IMR-90 (cell line): ENCODE measurements around the gene CHN1.

Source experiments
- BHLHE40 ChIP-seq: fragments of 150-350 bp; IDR thresholded peaks from 2 replicates; pipeline ENCODE4 v1.6.1; 2016; ENCODE audit warnings: mild to moderate bottlenecking, low read depth, low read length
- CEBPB ChIP-seq: IDR thresholded peaks from 2 replicates; pipeline ENCODE4 v1.6.1; 2012; ENCODE audit warnings: low read depth, low read length, improper control_type of control experiment
- CHD1 ChIP-seq: IDR thresholded peaks from 2 replicates; pipeline ENCODE4 v1.6.1; 2012; ENCODE audit warnings: low read depth, low read length, improper control_type of control experiment
- MAFK ChIP-seq: IDR thresholded peaks from 2 replicates; pipeline ENCODE4 v1.6.1; 2012; ENCODE audit warnings: low read depth, low read length, improper control_type of control experiment
- MXI1 ChIP-seq: IDR thresholded peaks from 2 replicates; pipeline ENCODE4 v1.6.1; 2012; ENCODE audit warnings: low read depth, mild to moderate bottlenecking, low read length, moderate library complexity, borderline replicate concordance
- NFE2L2 ChIP-seq: fragments of 150-350 bp; IDR thresholded peaks from 2 replicates; pipeline ENCODE4 v1.6.1; 2016; ENCODE audit warnings: low read depth, mild to moderate bottlenecking, low read length
- POLR2A ChIP-seq: IDR thresholded peaks from 2 replicates; pipeline ENCODE4 v1.6.1; 2012; ENCODE audit warnings: mild to moderate bottlenecking, low read depth, low read length
- RAD21 ChIP-seq: IDR thresholded peaks from 2 replicates; pipeline ENCODE4 v1.6.1; 2012; ENCODE audit warnings: low read length, improper control_type of control experiment
- RCOR1 ChIP-seq: IDR thresholded peaks from 2 replicates; pipeline ENCODE4 v1.6.1; 2012; ENCODE audit warnings: mild to moderate bottlenecking, low read length, improper control_type of control experiment; ENCODE audit not compliant: insufficient replicate concordance
- SMC3 ChIP-seq: fragments of 150-350 bp; IDR thresholded peaks from 2 replicates; pipeline ENCODE4 v1.6.1; 2016; ENCODE audit warnings: low read depth, mild to moderate bottlenecking, antibody characterized with exemption, low read length, moderate library complexity
- TF ChIP-seq, protein P1 (sequence below): conservative IDR thresholded peaks from 2 replicates; pipeline ENCODE4 v1.5.1; 2012; ENCODE audit warnings: mild to moderate bottlenecking, low read depth, low read length, improper control_type of control experiment
- TF ChIP-seq, protein P2 (sequence below): fragments of 150-350 bp; IDR thresholded peaks from 2 replicates; pipeline ENCODE4 v1.6.1; 2017; ENCODE audit warnings: mild to moderate bottlenecking, antibody characterized with exemption, low read length, low read depth

DNA sequence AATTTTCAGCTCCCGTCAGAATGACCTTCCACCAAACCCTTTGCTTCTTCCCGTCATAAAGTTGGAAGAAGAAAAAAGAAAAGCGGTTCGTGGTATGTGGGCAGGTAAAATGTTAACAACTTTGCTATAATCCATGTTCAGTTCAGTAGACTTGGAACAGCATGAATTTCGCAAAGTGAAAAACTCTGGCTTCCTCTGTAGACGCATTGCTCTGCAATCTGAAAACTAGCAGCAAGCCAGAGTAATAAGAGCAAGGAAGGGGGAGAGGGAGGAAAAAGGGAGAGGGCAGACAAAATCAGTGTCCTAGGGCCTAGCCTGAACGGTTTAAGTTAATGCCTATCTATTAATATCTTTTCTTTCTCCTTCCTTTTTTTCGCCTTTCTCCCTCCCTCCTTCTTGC is 214.2 kb downstream of the CHN1 start:
- TF ChIP-seq, protein P1, sequence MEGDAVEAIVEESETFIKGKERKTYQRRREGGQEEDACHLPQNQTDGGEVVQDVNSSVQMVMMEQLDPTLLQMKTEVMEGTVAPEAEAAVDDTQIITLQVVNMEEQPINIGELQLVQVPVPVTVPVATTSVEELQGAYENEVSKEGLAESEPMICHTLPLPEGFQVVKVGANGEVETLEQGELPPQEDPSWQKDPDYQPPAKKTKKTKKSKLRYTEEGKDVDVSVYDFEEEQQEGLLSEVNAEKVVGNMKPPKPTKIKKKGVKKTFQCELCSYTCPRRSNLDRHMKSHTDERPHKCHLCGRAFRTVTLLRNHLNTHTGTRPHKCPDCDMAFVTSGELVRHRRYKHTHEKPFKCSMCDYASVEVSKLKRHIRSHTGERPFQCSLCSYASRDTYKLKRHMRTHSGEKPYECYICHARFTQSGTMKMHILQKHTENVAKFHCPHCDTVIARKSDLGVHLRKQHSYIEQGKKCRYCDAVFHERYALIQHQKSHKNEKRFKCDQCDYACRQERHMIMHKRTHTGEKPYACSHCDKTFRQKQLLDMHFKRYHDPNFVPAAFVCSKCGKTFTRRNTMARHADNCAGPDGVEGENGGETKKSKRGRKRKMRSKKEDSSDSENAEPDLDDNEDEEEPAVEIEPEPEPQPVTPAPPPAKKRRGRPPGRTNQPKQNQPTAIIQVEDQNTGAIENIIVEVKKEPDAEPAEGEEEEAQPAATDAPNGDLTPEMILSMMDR, result no peak
- TF ChIP-seq NFE2L2 (no peak), SMC3 (no peak), POLR2A (no peak), MXI1 (no peak), MAFK (no peak), RAD21 (no peak), BHLHE40 (no peak), CEBPB (no peak), CHD1 (no peak), RCOR1 (no peak)
- TF ChIP-seq, protein P2, sequence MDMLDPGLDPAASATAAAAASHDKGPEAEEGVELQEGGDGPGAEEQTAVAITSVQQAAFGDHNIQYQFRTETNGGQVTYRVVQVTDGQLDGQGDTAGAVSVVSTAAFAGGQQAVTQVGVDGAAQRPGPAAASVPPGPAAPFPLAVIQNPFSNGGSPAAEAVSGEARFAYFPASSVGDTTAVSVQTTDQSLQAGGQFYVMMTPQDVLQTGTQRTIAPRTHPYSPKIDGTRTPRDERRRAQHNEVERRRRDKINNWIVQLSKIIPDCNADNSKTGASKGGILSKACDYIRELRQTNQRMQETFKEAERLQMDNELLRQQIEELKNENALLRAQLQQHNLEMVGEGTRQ, result no peak
